RWPE2 (cell line): ENCODE data around the gene MAPK6.

Source experiments
- ATAC-seq: fragments of 200-7000 bp; cut with Tn5 transposase; 3 replicates; pipeline ENCODE4 v1.9.1; 2021; ENCODE audit warnings: low read depth
- DNase-seq: peaks from one replicate; pipeline ENCODE4 v3.0.0-alpha.2; 2020; ENCODE audit warnings: low spot score
- H3K27ac ChIP-seq: fragments of 450-650 bp; 2 replicates; pipeline ENCODE4 v1.5.1; 2017; ENCODE audit warnings: mild to moderate bottlenecking; ENCODE audit not compliant: poor library complexity, severe bottlenecking
- H3K27me3 ChIP-seq: fragments of 250-450 bp; sonication (Bioruptor Pico); 2 replicates; pipeline ENCODE4 v1.5.1; 2021; ENCODE audit warnings: mild to moderate bottlenecking, moderate library complexity; ENCODE audit not compliant: insufficient read depth, poor library complexity, severe bottlenecking
- H3K36me3 ChIP-seq: fragments of 250-450 bp; sonication (Bioruptor Pico); 2 replicates; pipeline ENCODE4 v1.5.1; 2020; ENCODE audit warnings: low read depth, mild to moderate bottlenecking, moderate library complexity
- H3K4me1 ChIP-seq: fragments of 250-450 bp; sonication (Bioruptor Pico); 2 replicates; pipeline ENCODE4 v1.5.1; 2021; ENCODE audit warnings: mild to moderate bottlenecking, moderate library complexity; ENCODE audit not compliant: insufficient read depth, poor library complexity, severe bottlenecking
- H3K4me3 ChIP-seq: fragments of 250-450 bp; sonication (Bioruptor Pico); 2 replicates; pipeline ENCODE4 v1.5.1; 2021; ENCODE audit warnings: mild to moderate bottlenecking, moderate library complexity; ENCODE audit not compliant: severe bottlenecking
- H3K9me3 ChIP-seq: fragments of 250-450 bp; sonication (Bioruptor Pico); 2 replicates; pipeline ENCODE4 v1.5.1; 2021; ENCODE audit warnings: mild to moderate bottlenecking, moderate library complexity; ENCODE audit not compliant: severe bottlenecking
- TF ChIP-seq, protein P1 (sequence below): fragments of 450-650 bp; IDR thresholded peaks from one replicate; pipeline ENCODE4 v1.5.1; 2017; ENCODE audit warnings: mild to moderate bottlenecking, moderate library complexity; ENCODE audit not compliant: poor library complexity, severe bottlenecking

The MAPK6 gene

DNA sequence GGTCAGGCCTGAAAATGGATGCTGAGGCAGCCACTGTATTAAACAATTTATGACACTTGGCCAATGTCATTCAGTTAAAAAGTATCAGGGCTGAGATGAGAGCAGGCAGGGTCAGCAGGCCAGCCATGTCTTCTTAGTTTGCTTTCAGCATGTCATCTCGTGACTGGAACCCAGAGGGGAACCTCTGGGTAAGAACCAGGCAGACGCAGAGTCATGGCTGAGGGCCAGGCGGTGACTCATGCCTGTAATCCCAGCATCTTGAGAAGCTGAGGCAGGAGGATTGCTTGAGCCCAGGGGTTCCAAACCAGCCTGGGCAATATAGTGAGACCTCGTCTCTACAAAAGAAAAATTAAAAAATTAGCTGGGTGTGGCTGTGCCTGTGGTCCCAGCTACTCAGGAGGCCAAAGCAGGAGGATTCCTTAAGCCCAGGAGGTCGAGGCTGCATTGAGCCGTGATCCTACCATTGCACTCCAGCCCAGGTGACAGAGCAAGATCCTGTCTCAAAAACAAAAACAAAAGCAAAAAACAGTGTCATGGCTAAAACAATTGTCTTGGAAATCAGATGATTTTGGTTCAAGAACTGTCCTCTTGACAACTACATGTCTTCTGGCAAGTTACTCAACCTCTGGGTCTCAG, 81.9 kb downstream of the MAPK6 start:
- H3K9me3 ChIP-seq, result no peaks in the 10 kb centered on the region
- DNase-seq (peak; percentile 84), ATAC-seq (no peak; the same call in 1 of the 3 replicates)
- H3K27ac ChIP-seq, result no peak overlapping the region
- peaks cover 33% of the 10 kb centered on the region for H3K4me1 ChIP-seq
- H3K36me3 ChIP-seq, result no peaks in the 10 kb centered on the region
- no peaks in the 10 kb centered on the region for H3K27me3 ChIP-seq
- no peak overlapping the region for H3K4me3 ChIP-seq
- TF ChIP-seq, protein P1, sequence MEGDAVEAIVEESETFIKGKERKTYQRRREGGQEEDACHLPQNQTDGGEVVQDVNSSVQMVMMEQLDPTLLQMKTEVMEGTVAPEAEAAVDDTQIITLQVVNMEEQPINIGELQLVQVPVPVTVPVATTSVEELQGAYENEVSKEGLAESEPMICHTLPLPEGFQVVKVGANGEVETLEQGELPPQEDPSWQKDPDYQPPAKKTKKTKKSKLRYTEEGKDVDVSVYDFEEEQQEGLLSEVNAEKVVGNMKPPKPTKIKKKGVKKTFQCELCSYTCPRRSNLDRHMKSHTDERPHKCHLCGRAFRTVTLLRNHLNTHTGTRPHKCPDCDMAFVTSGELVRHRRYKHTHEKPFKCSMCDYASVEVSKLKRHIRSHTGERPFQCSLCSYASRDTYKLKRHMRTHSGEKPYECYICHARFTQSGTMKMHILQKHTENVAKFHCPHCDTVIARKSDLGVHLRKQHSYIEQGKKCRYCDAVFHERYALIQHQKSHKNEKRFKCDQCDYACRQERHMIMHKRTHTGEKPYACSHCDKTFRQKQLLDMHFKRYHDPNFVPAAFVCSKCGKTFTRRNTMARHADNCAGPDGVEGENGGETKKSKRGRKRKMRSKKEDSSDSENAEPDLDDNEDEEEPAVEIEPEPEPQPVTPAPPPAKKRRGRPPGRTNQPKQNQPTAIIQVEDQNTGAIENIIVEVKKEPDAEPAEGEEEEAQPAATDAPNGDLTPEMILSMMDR, result no peak

GRCh38 chr15:52101542-52102323, 82.7 kb downstream of the MAPK6 start:
- Histone ChIP-seq H3K27me3 (no peaks in the 10 kb centered on the region), H3K4me3 (no peak overlapping the region), H3K9me3 (no peaks in the 10 kb centered on the region), H3K4me1 (peaks cover 35% of the 10 kb centered on the region), H3K27ac (peak overlapping the region; percentile 67), H3K36me3 (no peaks in the 10 kb centered on the region)
- TF ChIP-seq, protein P1, result no peak
- ATAC-seq (no peak), DNase-seq (no peak)

DNA sequence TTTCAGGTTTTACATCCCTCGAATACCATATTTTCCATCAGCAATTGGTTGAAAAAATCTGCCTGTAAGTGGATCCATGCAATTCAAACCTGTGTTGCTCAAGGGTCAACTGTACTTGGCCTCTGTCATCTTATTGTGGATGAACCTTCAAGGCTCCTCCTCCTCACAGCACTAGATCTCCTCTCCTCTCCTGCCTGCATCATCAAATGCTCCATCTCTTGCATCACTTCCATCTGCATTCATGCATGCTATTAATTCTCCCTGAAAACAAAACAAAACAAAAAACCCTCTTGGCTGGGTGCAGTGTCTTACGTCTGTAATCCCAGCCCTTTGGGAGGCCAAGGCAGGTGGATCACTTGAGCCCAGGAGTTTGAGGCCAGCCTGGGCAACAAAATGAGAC, 83.4 kb downstream of the MAPK6 start:
- Histone ChIP-seq H3K4me3 (no peak overlapping the region), H3K27ac (peak overlapping the region; percentile 67), H3K4me1 (peaks cover 29% of the 10 kb centered on the region), H3K36me3 (no peaks in the 10 kb centered on the region), H3K9me3 (no peaks in the 10 kb centered on the region), H3K27me3 (no peaks in the 10 kb centered on the region)
- DNase-seq (no peak), ATAC-seq (peak; percentile 32)
- TF ChIP-seq, protein P1, result no peak

- Histone ChIP-seq H3K27me3 (no peaks in the 10 kb centered on the region), H3K9me3 (no peaks in the 10 kb centered on the region), H3K27ac (peak overlapping the region; percentile 67), H3K4me3 (no peak overlapping the region), H3K36me3 (no peaks in the 10 kb centered on the region), H3K4me1 (peaks cover 29% of the 10 kb centered on the region)
- TF ChIP-seq, protein P1, result no peak
- ATAC-seq, result peak; percentile 97
- peak; percentile 89 for DNase-seq
Measured at GRCh38 chr15:52103217-52104207, 84.5 kb downstream of the MAPK6 start.
